ENCODE data around the gene BCS1L. TPM values are rescaled to one million over a fixed set of nuclear protein-coding genes. Genes with fewer than 3 reads are reported as not detected.

Gene BCS1L
- total and polyA plus RNA-seq, 9 of the 15 experiments (the other 6 are each of a cell fraction or from before 2014, with no cell fraction given), result 37.6 to 103 (median 56.7) TPM

DNA sequence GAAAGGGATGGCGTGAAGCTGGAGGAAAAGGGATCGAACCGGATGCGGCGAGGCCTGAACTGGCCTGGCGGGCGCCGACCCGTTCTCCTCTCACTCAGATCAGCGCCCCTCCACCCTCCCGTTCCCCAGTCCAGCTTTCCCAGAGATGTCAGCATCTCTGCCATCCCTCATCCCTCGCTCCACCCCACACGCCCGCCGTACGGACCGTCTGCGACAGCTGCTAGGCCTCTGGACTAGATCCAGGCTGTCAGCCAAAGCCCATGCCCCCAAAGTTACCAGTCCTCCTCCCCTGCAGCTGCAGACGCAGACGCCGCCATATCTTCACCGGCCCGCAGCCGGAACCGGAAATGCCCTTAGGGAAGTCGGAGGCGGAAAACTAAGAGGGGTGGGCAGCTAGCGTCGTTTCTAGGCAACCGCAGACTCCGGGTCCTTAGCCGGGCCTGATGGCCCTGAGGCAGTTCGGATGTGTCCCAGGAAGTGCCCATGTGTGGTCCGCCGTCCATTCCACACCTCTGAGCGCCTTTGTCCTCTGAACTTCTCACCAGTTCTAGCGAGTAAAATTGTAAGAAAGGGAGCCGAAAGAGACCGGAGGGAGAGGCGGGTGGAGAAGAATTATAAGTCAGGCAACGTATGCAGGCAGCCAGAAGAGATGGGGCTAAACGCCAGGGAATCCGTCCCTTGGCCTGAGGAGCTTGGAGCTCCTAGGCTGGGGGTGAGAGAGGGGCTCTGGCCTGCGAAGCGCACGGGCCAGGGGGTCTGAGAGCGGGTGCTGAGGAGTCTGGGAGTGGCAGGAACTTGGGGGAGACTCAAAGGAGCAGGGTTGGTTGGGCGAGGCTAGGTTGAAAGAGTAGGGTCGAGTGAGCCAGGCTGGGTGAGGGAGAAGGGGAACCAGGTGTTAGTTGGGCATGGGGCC is 12.4 kb downstream of the BCS1L start, which contains the start of the genes RNF25 and STK36 (continued):
- TF ChIP-seq ATF7 (IDR thresholded peaks at IDR 0.05) (peak; percentile 45), ZNF668 (CRISPR knock-in tag; IDR thresholded peaks at IDR 0.05) (no peak), XRCC3 (IDR thresholded peaks at IDR 0.05) (no peak), EZH2 (IDR thresholded peaks at IDR 0.05; ENCODE audit: borderline replicate concordance, low read depth, low read length) (no peak), ZBED1 (IDR thresholded peaks at IDR 0.05) (no peak), POLR2AphosphoS2 (IDR thresholded peaks at IDR 0.05; ENCODE audit: low read length) (no peak), MEF2A (IDR thresholded peaks at IDR 0.05; ENCODE audit: control insufficient read depth, low read depth, low read length) (no peak), PRPF4 (IDR thresholded peaks at IDR 0.05; ENCODE audit: insufficient read depth, low read depth, low read length, poor library complexity, severe bottlenecking) (no peak), ZNF263 (CRISPR knock-in tag; IDR thresholded peaks at IDR 0.05; ENCODE audit: borderline replicate concordance) (no peak), SRF (CRISPR knock-in tag; IDR thresholded peaks at IDR 0.05) (peak in 1 of 2 experiments; percentile 59; a peak in 1 of 4 replicates), KDM1A (IDR thresholded peaks at IDR 0.05) (no peak), STAG1 (CRISPR knock-in tag; IDR thresholded peaks at IDR 0.05; ENCODE audit: borderline replicate concordance) (no peak), MCM5 (IDR thresholded peaks at IDR 0.05; ENCODE audit: low read depth) (no peak), NCOA1 (IDR thresholded peaks at IDR 0.05; ENCODE audit: low read depth) (no peak), SMARCC2 (IDR thresholded peaks at IDR 0.05; ENCODE audit: low read depth) (no peak), C11orf30 (IDR thresholded peaks at IDR 0.05; ENCODE audit: low read depth) (peak; percentile 96)
- TF ChIP-seq, protein P1, sequence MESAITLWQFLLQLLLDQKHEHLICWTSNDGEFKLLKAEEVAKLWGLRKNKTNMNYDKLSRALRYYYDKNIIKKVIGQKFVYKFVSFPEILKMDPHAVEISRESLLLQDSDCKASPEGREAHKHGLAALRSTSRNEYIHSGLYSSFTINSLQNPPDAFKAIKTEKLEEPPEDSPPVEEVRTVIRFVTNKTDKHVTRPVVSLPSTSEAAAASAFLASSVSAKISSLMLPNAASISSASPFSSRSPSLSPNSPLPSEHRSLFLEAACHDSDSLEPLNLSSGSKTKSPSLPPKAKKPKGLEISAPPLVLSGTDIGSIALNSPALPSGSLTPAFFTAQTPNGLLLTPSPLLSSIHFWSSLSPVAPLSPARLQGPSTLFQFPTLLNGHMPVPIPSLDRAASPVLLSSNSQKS (CRISPR knock-in tag; IDR thresholded peaks at IDR 0.05), result no peak
- TF ChIP-seq, protein P2, sequence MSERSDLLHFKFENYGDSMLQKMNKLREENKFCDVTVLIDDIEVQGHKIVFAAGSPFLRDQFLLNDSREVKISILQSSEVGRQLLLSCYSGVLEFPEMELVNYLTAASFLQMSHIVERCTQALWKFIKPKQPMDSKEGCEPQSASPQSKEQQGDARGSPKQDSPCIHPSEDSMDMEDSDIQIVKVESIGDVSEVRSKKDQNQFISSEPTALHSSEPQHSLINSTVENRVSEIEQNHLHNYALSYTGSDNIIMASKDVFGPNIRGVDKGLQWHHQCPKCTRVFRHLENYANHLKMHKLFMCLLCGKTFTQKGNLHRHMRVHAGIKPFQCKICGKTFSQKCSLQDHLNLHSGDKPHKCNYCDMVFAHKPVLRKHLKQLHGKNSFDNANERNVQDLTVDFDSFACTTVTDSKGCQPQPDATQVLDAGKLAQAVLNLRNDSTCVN (CRISPR knock-in tag; IDR thresholded peaks at IDR 0.05), result no peak
- TF ChIP-seq, protein P3, sequence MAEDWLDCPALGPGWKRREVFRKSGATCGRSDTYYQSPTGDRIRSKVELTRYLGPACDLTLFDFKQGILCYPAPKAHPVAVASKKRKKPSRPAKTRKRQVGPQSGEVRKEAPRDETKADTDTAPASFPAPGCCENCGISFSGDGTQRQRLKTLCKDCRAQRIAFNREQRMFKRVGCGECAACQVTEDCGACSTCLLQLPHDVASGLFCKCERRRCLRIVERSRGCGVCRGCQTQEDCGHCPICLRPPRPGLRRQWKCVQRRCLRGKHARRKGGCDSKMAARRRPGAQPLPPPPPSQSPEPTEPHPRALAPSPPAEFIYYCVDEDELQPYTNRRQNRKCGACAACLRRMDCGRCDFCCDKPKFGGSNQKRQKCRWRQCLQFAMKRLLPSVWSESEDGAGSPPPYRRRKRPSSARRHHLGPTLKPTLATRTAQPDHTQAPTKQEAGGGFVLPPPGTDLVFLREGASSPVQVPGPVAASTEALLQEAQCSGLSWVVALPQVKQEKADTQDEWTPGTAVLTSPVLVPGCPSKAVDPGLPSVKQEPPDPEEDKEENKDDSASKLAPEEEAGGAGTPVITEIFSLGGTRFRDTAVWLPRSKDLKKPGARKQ (CRISPR knock-in tag; IDR thresholded peaks at IDR 0.05), result no peak
- TF ChIP-seq, protein P4, sequence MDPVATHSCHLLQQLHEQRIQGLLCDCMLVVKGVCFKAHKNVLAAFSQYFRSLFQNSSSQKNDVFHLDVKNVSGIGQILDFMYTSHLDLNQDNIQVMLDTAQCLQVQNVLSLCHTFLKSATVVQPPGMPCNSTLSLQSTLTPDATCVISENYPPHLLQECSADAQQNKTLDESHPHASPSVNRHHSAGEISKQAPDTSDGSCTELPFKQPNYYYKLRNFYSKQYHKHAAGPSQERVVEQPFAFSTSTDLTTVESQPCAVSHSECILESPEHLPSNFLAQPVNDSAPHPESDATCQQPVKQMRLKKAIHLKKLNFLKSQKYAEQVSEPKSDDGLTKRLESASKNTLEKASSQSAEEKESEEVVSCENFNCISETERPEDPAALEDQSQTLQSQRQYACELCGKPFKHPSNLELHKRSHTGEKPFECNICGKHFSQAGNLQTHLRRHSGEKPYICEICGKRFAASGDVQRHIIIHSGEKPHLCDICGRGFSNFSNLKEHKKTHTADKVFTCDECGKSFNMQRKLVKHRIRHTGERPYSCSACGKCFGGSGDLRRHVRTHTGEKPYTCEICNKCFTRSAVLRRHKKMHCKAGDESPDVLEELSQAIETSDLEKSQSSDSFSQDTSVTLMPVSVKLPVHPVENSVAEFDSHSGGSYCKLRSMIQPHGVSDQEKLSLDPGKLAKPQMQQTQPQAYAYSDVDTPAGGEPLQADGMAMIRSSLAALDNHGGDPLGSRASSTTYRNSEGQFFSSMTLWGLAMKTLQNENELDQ (CRISPR knock-in tag; IDR thresholded peaks at IDR 0.05; ENCODE audit: borderline replicate concordance), result no peak

All from K562 (cell line).